Breast epithelium (tissue), 4 donors: Measurements from ENCODE around the gene MTMR12. TPM values are rescaled to one million over a fixed set of nuclear protein-coding genes. Genes with fewer than 3 reads are reported as not detected.

Experiments used
- DNase-seq, 2 donors: peaks; one replicate each; pipeline ENCODE4 v3.0.0-alpha.2; 2019; ENCODE audit warnings: low spot score in 2 of 2
- H3K27ac ChIP-seq, 2 donors: fragments of 200-600 bp; sonication (generic) in 1 of 2; one replicate each; pipeline ENCODE4 v1.5.1; 2016 to 2019; ENCODE audit warnings: mild to moderate bottlenecking in 1 of 2
- H3K27me3 ChIP-seq, 2 donors: fragments of 200-600 bp; sonication (generic) in 1 of 2; one replicate each; pipeline versions ENCODE4 v1.5.1 to v1.6.0; 2017 to 2019; ENCODE audit warnings: control low read depth in 1 of 2, mild to moderate bottlenecking in 1 of 2
- H3K36me3 ChIP-seq: fragments of 200-600 bp; one replicate; pipeline ENCODE4 v1.5.1; 2019
- H3K4me1 ChIP-seq, 2 donors: fragments of 200-600 bp; sonication (generic); one replicate each; pipeline ENCODE4 v1.5.1; 2016 to 2019; ENCODE audit warnings: control low read depth in 1 of 2
- H3K4me3 ChIP-seq, 3 donors: fragments of 200-600 bp; sonication (generic); 1 replicate in 2 of 3; 2 replicates in 1 of 3; pipeline ENCODE4 v1.5.1; 2016 to 2019; ENCODE audit warnings: mild to moderate bottlenecking in 3 of 3, moderate library complexity in 2 of 3
- H3K9me3 ChIP-seq, 2 donors: fragments of 200-600 bp; sonication (generic) in 1 of 2; one replicate each; pipeline ENCODE4 v1.5.1; 2016 to 2019; ENCODE audit warnings: control low read depth in 1 of 2
- CTCF ChIP-seq, 3 donors: fragments of 450-650 bp; IDR thresholded peaks; one replicate each; pipeline ENCODE4 v1.5.1; 2016 to 2017; ENCODE audit warnings: antibody characterized with exemption in 3 of 3, mild to moderate bottlenecking in 3 of 3, moderate library complexity in 3 of 3
- POLR2A ChIP-seq: fragments of 450-650 bp; IDR thresholded peaks from one replicate; pipeline ENCODE4 v1.6.1; 2016; ENCODE audit warnings: antibody characterized with exemption, mild to moderate bottlenecking, moderate library complexity
- POLR2AphosphoS5 ChIP-seq, 3 donors: sonication (generic); formaldehyde crosslinking; IDR thresholded peaks; one replicate each; pipeline ENCODE4 v1.6.1; 2017; ENCODE audit warnings: antibody characterized with exemption in 3 of 3
- intact Hi-C: fragments of 100-400 bp; cut with DNase I; formaldehyde crosslinking; loops from one replicate; pipeline ENCODE4 v1.15.1; 2023; ENCODE audit warnings: low total_unique reads
- total RNA-seq, 3 donors: library from RNA; depleted of rRNA; stranded (reverse); fragments of >200 nt; gene quantifications; one replicate each; pipeline ENCODE4 v1.1.0, GENCODE V29; 2016

Gene MTMR12
- total RNA-seq, 3 donors from 2014 or later = 40.0 to 61.3 (median 43.0) TPM

- TF ChIP-seq POLR2AphosphoS5 (IDR thresholded peaks at IDR 0.05) (peak in 2 of 3 donors; percentile 35 to 40), CTCF (IDR thresholded peaks at IDR 0.05) (no peak)
- Histone ChIP-seq H3K36me3 (no peaks in the 10 kb centered on the region), H3K4me1 (peaks cover 0 to 18% of the 10 kb centered on the region in 2 donors), H3K27me3 (no peaks in the 10 kb centered on the region), H3K9me3 (no peaks in the 10 kb centered on the region), H3K27ac (peak overlapping the region; percentile 87 to 89), H3K4me3 (peak overlapping the region in 1 of 3 donors; percentile 18)
- intact Hi-C loops = loop anchor here (10.0 kb wide), 1 partner anchor 81 kb away; the partner anchor contains the start of gene MTMR12
- DNase-seq = peak in 1 of 2 donors; percentile 86
Measured at GRCh38 chr5:32233696-32234447, 78.9 kb downstream of the MTMR12 start.

- TF ChIP-seq CTCF (IDR thresholded peaks at IDR 0.05) = no peak
- TF ChIP-seq POLR2AphosphoS5 (IDR thresholded peaks at IDR 0.05) = peak in 1 of 3 donors; percentile 3
- DNase-seq = peak in 1 of 2 donors; percentile 58
- Histone ChIP-seq H3K4me3 (peak overlapping the region in 1 of 3 donors; percentile 18), H3K4me1 (peaks cover 0 to 18% of the 10 kb centered on the region in 2 donors), H3K27ac (peak overlapping the region; percentile 87 to 89), H3K27me3 (no peaks in the 10 kb centered on the region), H3K36me3 (no peaks in the 10 kb centered on the region), H3K9me3 (no peaks in the 10 kb centered on the region)
- intact Hi-C loops = loop anchor here (10.0 kb wide), 1 partner anchor 82 kb away; the partner anchor contains the start of gene MTMR12
Measured at GRCh38 chr5:32233220-32233695, 79.5 kb downstream of the MTMR12 start.

DNA sequence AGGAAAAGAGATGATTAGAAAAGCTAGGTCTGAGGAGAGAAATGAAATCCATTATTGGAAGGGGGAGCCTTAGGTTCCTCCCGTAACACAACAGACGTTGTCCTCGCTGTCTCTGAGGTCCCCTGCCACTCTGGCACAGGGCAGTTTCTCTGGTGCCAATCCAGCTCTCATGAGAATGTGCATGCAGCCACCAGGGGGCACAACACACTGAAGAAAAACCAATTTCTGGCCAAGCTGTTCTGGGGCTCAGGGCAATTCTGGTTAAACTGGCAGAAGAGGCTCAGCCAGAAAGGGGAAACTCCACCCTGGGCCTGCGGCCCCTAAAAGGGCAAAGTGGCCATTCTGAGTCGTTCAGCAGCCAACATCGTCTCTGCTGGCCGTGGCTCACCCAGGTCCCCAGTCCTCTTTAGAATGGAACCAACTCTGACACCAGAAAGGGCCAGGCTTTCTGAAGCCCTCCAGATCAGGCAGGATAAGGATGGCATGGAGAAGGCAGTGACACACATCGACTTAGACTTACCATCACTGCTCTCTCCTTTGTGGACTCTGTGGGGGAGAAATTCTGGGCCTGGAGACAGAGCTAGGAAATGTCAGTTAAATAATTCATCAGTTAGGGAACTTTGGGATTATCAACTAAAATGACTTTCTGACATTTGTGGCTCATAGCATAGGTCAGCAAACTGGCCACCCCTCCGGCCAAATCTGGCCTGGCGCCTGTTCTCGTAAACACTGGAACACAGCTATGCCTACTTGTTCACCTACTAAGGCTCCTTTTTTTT lies 80.1 kb downstream of the MTMR12 start:
- no peaks in the 10 kb centered on the region for H3K36me3 ChIP-seq
- intact Hi-C loops = loop anchor here (10.0 kb wide), 1 partner anchor 82 kb away; the partner anchor contains the start of gene MTMR12
- peaks cover 0 to 18% of the 10 kb centered on the region in 2 donors for H3K4me1 ChIP-seq
- peak; percentile 77 to 86 for DNase-seq
- H3K4me3 ChIP-seq = no peak overlapping the region
- no peaks in the 10 kb centered on the region for H3K9me3 ChIP-seq
- peak in 2 of 3 donors; percentile 43 to 56 for TF ChIP-seq POLR2AphosphoS5 (IDR thresholded peaks at IDR 0.05)
- TF ChIP-seq POLR2A = no peak
- peak; percentile 79 to 91 (median 81) for TF ChIP-seq CTCF (IDR thresholded peaks at IDR 0.05)
- H3K27ac ChIP-seq = peak overlapping the region; percentile 79 to 89
- H3K27me3 ChIP-seq = no peaks in the 10 kb centered on the region

GRCh38 chr5:32231929-32232328 lies 80.8 kb downstream of the MTMR12 start:
- H3K36me3 ChIP-seq = no peaks in the 10 kb centered on the region
- no peaks in the 10 kb centered on the region for H3K27me3 ChIP-seq
- no peak for DNase-seq
- H3K9me3 ChIP-seq = no peaks in the 10 kb centered on the region
- H3K4me1 ChIP-seq = peaks cover 0 to 18% of the 10 kb centered on the region in 2 donors
- intact Hi-C loops = loop anchor here (10.0 kb wide), 1 partner anchor 83 kb away; the partner anchor contains the start of gene MTMR12
- H3K4me3 ChIP-seq = no peak overlapping the region
- H3K27ac ChIP-seq = peak overlapping the region; percentile 79 to 89
- TF ChIP-seq CTCF (IDR thresholded peaks at IDR 0.05) (no peak), POLR2AphosphoS5 (IDR thresholded peaks at IDR 0.05) (no peak), POLR2A (no peak)
